GM21528 (cell line): Measurements from ENCODE around the gene TTC32.
"Not testable (repeated sequence)": the region's sequence is repeated elsewhere in the genome, so short reads cannot be mapped to it uniquely, and the experiment has no call there.

Experiments
- ATAC-seq: cut with Tn5 transposase; IDR thresholded peaks from one replicate; pipeline ENCODE4 v1.9.1; 2021; ENCODE audit warnings: mild to moderate bottlenecking, moderate library complexity; ENCODE audit not compliant: unreplicated experiment, low FRiP score

The TTC32 gene

DNA sequence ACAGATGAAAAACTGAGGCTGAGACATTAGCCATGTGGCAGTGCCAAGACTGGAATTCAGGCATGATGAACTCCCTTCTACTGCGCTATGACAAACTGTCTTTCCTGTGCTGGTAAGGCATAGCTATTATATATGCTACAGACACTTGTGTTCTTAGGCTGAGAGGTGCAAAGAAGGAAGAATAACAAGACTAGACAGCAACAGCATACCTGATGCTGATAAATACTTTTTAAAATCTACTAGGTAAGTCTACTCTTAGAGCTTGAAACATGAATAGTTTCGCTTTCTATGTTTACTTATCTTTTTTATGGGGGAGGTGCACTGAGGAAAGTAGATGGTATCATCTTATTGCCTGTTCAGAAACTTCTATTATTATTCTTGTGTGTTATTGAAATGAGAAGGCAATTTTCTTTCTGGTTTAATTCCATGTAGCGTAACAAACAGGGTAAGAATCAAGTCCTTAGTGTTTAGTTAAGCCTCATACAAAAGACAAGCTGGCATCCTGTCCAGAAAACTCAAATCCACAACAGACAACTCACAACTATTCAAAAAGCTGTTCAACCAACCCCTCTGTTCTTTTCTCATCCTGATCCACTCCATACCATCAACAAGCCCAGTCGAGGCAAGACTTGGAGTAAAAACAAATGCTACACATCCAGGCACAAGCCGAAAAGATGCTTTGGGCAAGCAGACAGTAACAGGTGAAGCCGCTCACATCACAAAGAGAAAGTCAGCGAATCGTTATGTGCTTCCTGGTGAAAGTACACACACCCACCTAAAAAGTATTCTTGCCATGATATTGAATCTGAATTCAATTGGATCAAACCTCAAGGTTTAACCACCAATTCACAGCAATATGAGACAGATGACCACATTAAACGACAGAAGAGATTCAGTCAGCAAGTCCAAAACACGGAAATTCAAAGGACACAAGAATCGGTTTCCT is 1.5 kb downstream of the TTC32 start:
- peak; percentile 34 for ATAC-seq

DNA sequence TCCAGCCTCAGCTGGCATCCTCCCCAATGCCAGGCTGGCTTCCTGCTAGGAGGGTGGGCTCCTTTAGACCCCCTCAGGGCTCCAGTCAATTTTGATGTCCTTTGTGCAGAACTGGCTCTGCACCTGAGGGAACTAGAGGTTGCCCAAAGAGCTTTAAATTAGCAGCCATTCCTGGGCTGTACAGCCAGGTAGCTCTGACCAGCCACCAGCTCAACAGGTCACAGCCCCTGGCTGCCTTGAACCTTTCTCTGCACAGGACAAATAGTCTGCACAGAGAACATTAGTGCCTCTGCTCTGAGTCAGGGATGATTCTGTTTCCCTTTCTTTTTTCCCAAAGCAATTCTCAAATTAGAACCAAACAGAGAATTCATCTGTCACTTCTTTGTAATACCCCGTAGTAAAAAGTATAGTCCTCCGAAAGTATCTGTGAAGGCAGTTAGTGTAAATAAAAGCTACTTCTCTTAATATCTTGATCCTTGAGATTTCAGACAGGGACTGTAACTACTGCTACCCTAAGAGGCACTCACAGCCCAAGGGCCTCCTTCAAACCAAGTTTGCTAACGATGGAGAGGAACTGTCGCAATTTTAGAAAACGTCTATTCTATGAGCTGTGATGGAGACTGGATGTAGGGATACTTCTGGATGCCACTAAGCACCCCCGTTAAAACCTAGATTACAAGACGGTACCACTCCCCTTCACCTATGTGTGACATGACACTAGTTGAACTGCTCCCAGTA is 3.0 kb downstream of the TTC32 start:
- ATAC-seq: no peak

DNA sequence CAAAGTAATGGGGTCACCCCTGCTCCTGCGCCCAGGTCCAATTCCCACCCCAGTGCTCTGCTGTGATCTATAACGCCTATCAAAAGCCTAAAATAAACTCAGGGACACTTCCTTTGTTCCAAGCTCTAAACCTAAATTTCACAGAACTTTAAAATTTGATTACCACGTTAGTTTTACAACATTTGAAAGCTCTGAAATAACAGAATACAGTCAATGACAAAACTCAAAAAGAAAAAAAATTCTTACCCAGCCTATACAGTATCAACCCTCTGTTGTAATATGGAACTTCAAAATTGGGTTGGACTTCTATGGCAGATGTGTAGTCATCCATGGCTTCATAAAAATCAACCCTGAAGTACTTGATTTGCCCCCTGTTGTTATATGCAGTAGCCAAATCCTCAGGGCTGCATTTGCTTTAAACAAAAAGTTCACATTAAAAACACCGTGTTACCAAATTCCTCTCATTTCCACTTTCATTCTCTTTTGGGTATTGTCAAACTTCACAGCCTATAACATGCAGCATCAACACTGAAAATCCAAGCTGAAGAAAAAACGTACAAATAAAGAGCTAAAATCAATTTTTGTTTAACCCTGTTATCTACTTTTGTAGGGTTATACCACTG is 4.0 kb downstream of the TTC32 start:
- ATAC-seq: no peak

DNA sequence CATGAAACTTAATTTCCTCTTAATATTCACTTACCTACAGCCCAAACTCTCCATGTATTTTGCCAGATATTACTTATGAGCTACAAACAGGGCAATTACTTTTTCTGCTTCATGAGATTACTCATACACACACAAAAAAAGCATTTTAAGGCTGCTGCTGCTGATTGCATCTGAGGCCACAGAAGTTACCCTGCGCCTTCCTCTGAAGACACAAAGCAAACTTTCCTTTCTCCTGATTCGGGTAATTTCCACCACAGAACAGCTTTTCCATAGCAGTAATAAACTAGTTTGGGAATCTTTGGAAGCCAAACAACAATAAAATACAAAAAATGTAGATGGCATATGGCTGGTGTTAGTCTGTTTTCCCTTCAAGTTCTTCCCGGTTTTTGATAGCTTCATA is 6.2 kb downstream of the TTC32 start:
- no peak for ATAC-seq

DNA sequence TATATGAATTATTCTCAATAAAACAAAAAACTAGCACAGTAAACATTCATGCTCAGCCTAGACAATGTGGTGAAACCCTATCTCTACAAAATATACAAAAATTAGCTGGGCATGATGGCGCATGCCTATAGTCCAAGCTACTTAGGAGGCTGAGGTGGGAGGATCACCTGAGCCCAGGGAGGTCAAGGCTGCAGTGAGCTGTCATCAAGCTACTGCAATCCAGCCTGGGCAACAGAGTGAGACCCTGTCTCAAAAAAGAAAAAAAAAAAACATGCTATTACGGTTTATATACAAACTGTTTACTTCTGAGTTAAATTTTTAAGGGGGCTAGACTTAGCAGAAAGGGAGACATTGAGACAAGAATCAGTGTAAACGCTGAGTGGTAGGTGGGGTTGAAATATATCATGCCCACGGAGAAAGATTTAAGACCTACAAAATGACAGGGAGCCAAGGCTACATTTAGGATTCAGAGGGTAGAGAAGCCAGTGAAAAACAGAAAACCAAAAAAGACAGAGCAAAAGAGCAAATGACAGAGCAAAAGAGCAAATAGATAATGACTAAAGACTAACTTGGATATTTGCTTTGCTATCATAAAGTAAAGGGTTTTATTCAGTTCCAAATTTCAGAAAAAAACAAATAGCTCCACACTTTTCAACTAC is 7.5 kb downstream of the TTC32 start:
- ATAC-seq: peak; percentile 24

DNA sequence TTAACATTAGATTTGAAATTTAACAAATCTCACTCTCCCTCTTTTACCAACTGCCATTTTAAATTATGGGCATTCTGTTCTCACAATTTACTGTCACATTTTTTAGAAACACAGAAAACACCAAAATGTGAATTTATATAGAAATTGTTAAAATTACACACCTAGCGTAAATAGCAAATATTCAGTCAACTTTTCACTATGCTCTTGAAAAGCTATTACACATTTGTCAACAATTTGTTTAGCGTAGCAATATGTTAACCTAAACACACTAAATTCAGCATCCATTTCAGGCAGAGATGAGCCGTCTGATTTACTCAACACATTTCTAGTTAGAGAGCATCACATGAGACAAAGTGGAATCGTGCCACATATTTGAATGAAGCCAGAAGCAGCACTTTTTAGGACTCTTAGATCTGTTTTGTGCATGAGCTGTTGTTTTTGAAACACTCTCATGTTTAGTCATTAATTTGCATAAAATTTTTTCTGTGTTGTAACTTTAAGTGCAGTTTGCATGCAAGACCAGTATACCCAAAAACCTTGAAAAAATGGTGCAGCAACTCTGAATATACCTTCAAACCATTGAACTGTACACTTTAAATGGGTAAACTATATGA is 8.2 kb downstream of the TTC32 start:
- ATAC-seq: peak; percentile 83

DNA sequence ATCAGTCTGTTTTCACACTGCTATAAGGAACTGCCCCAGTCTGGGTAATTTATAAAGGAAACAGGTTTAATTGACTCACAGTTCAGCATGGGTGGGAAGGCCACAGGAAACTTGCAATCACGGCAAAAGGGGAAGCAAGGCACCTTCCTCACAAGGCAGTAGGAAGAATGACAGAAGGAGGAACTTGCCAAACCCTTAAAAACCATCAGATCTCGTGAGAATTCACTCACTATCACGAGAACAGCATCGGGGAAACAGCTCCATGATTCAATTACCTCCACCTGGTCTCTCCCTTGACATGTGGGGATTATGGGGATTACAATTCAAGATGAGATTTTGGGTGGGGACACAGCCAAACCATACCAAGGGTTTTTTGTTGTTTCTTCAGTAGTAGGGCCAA is 9.8 kb downstream of the TTC32 start:
- ATAC-seq: not testable (repeated sequence)

DNA sequence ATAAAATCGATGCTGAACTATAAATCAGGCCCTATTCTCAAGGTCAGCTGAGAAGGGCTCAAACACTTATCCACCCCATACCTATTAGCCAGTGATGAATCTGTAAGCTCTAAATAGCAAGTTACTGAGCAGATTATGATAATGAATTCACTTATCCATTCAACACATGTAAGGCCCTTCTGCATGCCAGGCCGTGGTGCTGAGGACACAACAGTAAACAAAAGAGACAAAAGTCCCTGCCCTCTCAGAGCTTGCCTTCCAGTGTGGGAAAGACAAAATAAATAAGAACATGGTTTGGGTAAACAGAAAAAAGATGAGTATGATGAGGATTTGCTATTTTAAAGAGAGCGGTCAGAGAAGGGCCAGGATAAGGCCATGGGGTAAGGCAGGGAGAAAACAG is 11.7 kb downstream of the TTC32 start:
- ATAC-seq: no peak

DNA sequence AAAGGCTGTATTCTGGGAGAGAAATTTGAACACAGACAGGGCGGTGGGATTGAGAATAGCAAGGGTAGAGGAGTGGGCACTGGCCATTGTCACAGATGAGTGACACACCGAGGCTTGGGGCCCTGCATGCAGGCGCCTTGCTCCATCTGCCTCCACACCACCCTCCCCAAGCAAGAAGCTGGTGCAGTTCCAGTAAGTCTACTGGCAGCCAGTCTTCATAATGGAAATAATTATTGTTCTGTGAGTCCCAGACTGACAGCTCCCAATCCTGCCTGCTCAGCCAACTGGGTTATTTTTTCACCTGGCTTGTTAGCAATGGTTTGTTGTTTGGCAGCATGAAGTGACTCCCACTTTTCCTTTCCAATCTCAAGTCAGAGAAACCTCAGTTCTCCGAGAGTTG is 13.0 kb downstream of the TTC32 start:
- no peak for ATAC-seq

DNA sequence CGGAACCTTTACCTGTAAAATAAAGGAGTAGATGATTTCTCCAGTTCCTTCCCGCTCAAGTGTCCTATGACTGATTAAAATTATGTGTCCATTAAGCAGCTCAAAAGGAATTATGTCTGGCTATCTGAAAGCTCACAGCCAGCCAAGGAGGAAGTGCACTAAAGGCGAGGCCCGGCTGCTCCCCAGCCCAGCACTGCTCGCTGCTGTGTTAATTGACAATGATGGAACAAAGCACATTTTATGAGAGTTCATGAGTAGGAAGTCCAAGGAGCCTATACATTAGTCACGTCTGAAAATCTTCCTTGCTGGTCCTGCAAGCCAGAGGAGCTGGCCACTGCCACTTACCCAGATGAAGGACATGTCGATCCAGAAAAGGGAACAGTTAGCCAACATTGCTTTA is 14.3 kb downstream of the TTC32 start:
- no peak for ATAC-seq

DNA sequence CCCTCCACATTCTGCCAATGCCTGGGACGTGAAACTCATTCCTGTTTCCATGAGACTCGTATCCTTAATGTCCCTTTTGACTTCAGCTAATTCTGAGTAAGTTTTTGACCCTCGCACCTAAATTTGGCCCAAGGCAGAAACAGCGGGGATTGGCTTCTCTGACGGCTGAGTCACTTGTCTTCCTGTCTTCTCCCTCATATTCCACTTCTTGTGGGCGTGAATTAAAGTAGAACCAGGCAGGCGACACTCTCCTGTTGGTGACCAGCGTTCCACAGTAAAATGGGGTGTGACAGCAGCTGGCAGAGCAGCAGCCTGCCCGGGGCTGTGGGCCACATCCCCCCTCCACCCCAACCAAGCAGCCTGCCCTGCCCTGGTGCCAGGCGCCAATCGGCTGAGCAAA is 15.5 kb downstream of the TTC32 start:
- ATAC-seq: no peak

DNA sequence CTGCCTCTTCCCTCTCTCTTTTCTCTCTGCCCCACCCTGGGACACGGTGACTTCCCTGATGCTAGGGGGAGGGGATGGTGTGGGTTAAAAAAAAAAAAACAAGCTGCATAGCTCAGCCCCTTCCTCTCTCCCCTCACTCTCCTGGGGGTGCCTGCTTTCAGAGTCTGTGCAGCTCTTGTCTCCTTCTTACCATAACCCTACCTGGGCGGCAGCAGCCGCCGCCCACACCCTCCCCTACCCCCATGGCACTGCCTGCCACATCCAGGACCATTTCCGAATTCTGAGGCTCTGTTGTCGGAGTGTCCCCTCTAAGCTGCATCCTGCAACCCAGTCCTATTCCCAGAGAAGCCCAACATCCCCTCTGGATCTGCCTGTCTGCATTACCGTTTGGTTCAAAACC is 16.0 kb downstream of the TTC32 start:
- ATAC-seq: no peak

DNA sequence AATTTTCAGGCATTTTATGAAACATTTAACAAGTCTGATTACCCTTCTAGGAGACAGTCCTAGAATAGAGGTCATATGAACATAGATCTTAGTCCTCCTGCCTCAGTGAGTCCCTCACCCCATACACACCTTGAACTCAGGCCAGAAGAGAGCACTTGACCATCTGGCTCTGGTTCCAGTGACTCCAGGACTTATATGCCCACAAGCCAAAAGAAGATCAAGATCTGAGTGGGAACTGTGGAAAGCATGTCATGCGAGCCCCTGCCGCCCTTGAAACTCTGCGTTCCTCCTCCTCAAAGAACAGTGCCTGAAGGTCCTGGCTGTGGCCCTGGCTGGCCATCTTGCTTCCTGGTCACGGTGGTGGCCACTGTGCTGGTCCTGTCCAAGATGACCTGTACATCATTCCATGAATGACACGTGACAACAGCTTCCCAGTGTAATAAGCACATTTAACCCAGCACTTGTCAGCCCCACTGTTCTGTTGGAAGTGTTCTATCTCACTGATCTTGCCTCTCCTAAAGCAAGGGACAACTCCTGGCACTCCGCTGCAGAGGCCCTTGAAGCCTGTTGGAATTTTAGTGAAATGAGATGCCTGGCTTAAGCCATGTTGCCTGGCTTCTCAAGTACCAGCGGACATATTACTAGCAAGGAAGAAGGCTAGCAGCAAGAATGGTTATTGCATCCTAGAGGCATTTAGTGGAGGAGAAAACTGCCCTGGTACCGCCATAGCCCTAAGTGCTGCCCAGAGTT is 17.6 kb downstream of the TTC32 start:
- ATAC-seq: no peak

DNA sequence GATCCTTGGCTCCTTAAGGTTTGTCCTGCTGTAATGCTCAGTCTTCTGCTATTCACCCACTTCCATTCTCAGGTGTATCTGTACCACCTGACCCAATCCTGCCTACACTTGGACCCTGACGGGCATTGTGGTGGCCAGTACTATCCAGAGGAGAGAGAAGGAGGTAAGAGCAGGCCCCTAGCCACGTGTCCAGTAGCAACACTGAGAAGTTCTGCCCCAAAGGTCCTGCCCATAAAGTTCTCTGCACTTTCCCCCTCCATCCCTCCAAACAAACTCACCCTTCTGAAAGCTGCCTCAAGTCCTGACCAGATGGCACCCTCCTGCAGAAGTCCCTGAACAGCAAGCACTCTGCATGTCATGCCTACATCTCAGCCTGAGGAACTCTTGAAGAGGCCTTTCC is 18.3 kb downstream of the TTC32 start:
- ATAC-seq: no peak

DNA sequence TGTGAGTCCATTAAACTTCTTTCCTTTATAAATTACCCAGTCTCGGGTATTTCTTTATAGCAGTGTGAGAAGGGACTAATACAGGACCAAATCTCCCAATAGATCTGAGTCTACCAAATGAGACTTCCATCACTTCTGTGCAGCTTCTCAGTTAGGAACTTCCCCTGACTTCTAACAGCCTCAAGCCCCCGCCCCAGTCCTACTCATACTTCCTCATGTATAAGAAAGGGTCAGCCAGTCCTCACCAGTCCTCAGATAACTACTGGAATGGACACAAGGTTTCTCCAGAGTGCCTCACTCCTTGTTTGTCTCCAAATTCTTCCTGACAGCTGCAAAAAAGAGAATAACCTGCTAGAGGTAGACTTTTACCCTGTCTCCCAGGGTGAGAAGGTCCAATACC is 19.5 kb downstream of the TTC32 start:
- ATAC-seq: no peak

DNA sequence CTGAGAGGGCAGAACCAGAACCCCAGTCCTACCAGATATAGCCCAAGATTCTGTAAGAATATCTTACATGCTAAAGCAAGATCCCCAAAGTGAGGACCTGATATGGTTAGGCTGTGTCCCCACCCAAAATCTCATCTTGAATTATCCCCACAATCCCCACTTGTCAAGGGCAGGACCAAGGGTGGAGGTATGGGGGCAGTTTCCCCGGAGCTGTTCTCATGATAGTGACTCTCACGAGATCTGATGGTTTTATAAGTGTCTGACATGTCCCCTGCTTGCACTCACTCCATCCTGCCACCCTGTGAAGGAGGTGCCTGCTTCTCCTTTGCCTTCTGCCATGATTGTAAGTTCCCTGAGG is 19.9 kb downstream of the TTC32 start:
- no peak for ATAC-seq

DNA sequence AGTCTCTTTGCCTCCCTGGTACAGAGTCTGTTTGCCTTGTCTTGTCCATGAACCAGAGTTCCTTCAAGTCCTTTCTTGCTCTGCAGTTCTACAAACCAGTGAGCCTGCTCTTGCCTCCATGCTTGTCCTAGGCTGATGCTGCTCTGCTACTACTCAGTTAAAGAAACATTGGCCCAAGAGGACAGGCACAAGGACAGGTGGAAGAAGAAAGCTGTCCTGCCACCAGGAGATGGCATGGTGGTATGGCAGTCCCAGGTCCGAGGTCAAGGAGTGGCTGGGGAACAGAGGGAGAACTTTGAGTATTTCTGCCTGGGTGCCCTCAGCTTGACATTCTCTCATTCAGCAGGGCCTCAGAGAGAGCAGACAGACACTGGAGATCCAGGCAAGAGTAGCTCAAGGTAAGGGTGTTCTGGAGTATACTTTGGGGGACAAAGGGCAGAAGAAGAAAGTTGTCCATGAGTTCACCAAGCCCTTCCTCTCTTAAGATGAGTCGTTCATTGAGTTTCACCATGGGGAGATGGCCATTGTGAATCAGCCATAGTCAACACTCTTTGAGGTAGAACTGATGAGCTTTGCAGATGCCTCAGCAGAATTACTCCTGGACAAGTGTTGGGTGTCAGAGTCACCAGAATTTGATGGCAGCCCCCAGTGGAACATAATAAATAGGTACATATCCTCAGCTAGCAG is 20.4 kb downstream of the TTC32 start:
- no peak for ATAC-seq

DNA sequence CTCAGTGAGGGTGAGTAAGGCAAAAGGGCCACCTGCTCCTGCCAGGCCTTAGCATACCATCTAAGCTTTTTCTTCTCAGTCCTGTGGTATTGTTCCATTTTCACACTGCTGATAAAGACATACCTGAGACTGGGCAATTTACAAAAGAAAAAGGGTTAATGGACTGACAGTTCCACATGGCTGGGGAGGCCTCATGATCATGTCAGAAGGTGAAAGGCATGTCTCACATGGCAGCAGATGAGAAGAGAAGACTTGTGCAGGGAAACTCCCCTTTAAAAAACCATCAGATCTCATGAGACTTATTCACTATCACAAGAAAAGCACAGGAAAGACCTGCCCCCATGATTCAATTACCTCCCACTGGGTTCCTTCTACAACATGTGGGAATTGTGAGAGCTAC is 21.6 kb downstream of the TTC32 start:
- ATAC-seq: not testable (repeated sequence)

DNA sequence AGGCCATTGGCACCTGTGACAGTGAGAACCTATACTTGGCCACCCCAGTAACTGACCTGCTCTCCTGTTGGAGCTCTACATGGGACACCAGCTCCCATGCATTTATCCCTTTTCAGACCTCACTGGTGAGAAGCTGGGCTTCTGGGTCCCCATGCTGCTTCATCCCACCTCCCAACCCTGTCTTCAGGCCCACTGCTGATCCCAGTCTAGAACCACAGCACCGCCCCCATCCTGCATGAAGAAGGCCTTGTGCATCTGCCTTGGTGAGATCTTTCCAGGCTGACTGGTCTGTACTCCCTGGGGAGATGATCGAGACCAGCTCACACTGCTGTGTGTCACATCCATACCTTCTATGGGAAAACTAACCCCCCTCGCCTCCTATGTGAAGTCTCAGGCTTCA is 22.7 kb downstream of the TTC32 start:
- no peak for ATAC-seq
